Astrocyte of the hippocampus (primary cell): ENCODE results near the gene NISCH.

Experiments used
- DNase-seq: peaks from one replicate; pipeline ENCODE4 v3.0.0; 2011; ENCODE audit warnings: low read depth, low spot score

Gene NISCH

GRCh38 chr3:52447512-52448355 lies 7.7 kb upstream of the NISCH start:
- no peak for DNase-seq

GRCh38 chr3:52450489-52451236 lies 4.7 kb upstream of the NISCH start:
- no peak for DNase-seq

GRCh38 chr3:52451237-52452083 lies 3.9 kb upstream of the NISCH start:
- DNase-seq, result no peak

GRCh38 chr3:52452126-52452525 lies 3.3 kb upstream of the NISCH start:
- no peak for DNase-seq

- no peak for DNase-seq
These were observed 2.7 kb upstream of the NISCH start for GRCh38 chr3:52452570-52453221.

GRCh38 chr3:52453496-52454249 lies 1.7 kb upstream of the NISCH start, which contains the start of gene TNNC1:
Gene TNNC1, minus strand, starts transcription at chr3:52454041. Its CDS starts 26 bp downstream, at chr3:52454015.
- peak; percentile 53 for DNase-seq

- DNase-seq, result no peak
These were observed 1.0 kb upstream of the NISCH start for GRCh38 chr3:52454250-52454937.

- DNase-seq, result no peak
These were observed 494 bp upstream of the NISCH start for GRCh38 chr3:52454938-52455282.

GRCh38 chr3:52456169-52456799 lies 880 bp downstream of the NISCH start:
- DNase-seq, result peak; percentile 64

- DNase-seq, result no peak
These were observed 1.4 kb downstream of the NISCH start for GRCh38 chr3:52456800-52457183.

GRCh38 chr3:52458031-52458760 lies 2.8 kb downstream of the NISCH start:
- DNase-seq, result no peak

GRCh38 chr3:52458770-52459545 lies 3.6 kb downstream of the NISCH start:
- DNase-seq, result no peak

GRCh38 chr3:52461874-52462273 lies 6.5 kb downstream of the NISCH start:
- no peak for DNase-seq

- DNase-seq, result no peak
These were observed 8.0 kb downstream of the NISCH start for GRCh38 chr3:52463416-52463815.

GRCh38 chr3:52468336-52468735 lies 12.9 kb downstream of the NISCH start:
- no peak for DNase-seq

GRCh38 chr3:52469001-52469400 lies 13.6 kb downstream of the NISCH start:
- DNase-seq, result no peak

GRCh38 chr3:52470920-52471319 lies 15.5 kb downstream of the NISCH start:
- no peak for DNase-seq
